Esophagus (tissue), 2 donors: Measurements from ENCODE around the gene SDR42E2. TPM values are rescaled to one million over a fixed set of nuclear protein-coding genes. Genes with fewer than 3 reads are reported as not detected.
"Not testable (repeated sequence)": the region's sequence is repeated elsewhere in the genome, so short reads cannot be mapped to it uniquely, and the experiment has no call there.

Experiments used
- H3K27ac ChIP-seq, 2 donors: one replicate each; pipeline ENCODE4 v1.5.1; 2013; ENCODE audit warnings: low read depth in 2 of 2, mild to moderate bottlenecking in 2 of 2, inconsistent platforms in 1 of 2, low read length in 1 of 2, moderate library complexity in 1 of 2
- H3K27me3 ChIP-seq, 2 donors: one replicate each; pipeline ENCODE4 v1.6.1; 2013; ENCODE audit warnings: low read length in 2 of 2, control low read depth in 1 of 2, mild to moderate bottlenecking in 1 of 2; ENCODE audit not compliant: insufficient read depth in 2 of 2, control insufficient read depth in 1 of 2
- H3K36me3 ChIP-seq, 2 donors: one replicate each; pipeline ENCODE4 v1.6.1; 2013; ENCODE audit warnings: low read length in 1 of 2; ENCODE audit not compliant: control insufficient read depth in 2 of 2, insufficient read depth in 2 of 2
- H3K4me1 ChIP-seq, 2 donors: one replicate each; pipeline ENCODE4 v1.6.1; 2013; ENCODE audit warnings: low read length in 1 of 2; ENCODE audit not compliant: control insufficient read depth in 2 of 2, insufficient read depth in 2 of 2
- H3K4me3 ChIP-seq, 2 donors: one replicate each; pipeline ENCODE4 v1.5.1; 2013; ENCODE audit warnings: low read length in 2 of 2, mild to moderate bottlenecking in 2 of 2, low read depth in 1 of 2, moderate library complexity in 1 of 2
- H3K9me3 ChIP-seq, 2 donors: one replicate each; pipeline ENCODE4 v1.6.1; 2013; ENCODE audit warnings: mild to moderate bottlenecking in 2 of 2, low read depth in 1 of 2, low read length in 1 of 2, moderate library complexity in 1 of 2; ENCODE audit not compliant: control insufficient read depth in 2 of 2, insufficient read depth in 1 of 2
- WGBS, 2 donors: extraction: QIAGEN DNeasy Blood & Tissue Kit; methylation state at CpG; one replicate each; pipeline ENCODE4 v1.1.7; 2013; 5-methylcytosine and 5-hydroxymethylcytosine counted together
- polyA plus RNA-seq, 2 donors: library from polyadenylated mRNA; stranded (reverse); fragments of 200-250 nt; gene quantifications; one replicate each; pipeline ENCODE4 v1.2.3, GENCODE V29; 2013
- donor health status: healthy with polysubstance abuse.
- donor health status: Bipolar disorder and iron deficiency.

Gene SDR42E2
- polyA plus RNA-seq, 2 donors: 0.04 TPM; not detected in 1

DNA sequence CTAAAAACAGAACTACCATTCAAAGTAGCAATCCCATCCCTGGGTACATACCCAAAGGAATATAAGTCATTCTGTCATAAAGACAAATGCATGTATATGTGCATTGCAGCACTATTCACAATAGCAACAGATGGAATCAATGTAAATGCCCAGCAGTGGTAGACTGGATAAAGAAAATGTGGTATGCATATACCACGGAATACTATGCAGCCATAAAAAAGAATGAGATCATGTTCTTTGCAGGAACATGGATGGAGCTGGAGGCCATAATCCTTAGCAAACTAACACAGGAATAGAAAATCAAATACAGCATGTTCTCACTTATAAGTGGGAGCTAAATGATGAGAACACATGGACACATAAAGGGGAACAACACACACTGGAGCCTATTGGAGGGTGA lies 33.8 kb upstream of the SDR42E2 start:
- not testable (repeated sequence) for H3K27me3 ChIP-seq, H3K4me1 ChIP-seq, H3K36me3 ChIP-seq, H3K9me3 ChIP-seq, H3K4me3 ChIP-seq, H3K27ac ChIP-seq
- 91 to 92% methylated on average over 1 of the region's 1 CpG for WGBS, 2 donors

DNA sequence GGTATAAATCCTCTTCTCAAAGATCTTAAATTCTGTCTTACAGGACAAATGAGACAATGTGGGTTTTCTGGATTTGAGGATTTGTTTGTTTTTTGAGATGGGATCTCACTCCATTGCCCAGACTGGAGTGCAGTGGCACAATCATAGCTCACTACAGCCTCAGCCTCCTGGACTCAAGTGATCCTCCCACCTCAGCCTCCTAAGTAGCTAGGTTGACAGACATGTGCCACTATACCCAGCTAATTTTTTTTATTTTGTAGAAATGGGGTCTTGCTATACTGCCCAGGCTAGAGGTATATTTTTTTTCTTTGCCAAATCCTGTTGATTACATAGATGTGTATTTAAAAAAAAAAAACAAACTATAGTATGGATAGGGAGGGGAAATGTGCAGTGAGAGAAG lies 31.8 kb upstream of the SDR42E2 start:
- Histone ChIP-seq H3K27ac (no peak overlapping the region), H3K9me3 (no peaks in the 10 kb centered on the region), H3K4me3 (no peak overlapping the region), H3K4me1 (no peaks in the 10 kb centered on the region), H3K27me3 (no peaks in the 10 kb centered on the region), H3K36me3 (no peaks in the 10 kb centered on the region)

DNA sequence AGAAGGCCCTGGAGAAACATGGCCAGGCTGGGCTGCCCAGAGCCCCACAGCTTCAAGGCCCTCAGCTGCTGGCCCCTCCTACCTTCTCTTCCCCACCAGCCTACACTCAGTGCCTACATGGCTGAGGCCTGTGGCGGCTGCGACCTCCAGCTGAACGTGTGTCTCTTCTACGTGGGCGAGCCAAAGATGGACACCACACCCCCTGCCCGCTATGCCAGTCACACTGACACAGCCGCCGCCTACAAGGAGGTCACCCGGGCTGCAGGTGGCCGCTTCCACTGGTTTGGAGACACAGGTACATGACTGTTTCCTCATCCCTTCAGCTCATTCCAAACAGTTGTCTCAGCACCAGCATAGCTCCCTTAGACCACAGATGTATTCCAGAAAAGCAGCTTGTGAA lies 29.5 kb upstream of the SDR42E2 start:
- WGBS, 2 donors: 86 to 91% methylated on average over 10 of the region's 10 CpGs
- no peak overlapping the region for H3K4me3 ChIP-seq

DNA sequence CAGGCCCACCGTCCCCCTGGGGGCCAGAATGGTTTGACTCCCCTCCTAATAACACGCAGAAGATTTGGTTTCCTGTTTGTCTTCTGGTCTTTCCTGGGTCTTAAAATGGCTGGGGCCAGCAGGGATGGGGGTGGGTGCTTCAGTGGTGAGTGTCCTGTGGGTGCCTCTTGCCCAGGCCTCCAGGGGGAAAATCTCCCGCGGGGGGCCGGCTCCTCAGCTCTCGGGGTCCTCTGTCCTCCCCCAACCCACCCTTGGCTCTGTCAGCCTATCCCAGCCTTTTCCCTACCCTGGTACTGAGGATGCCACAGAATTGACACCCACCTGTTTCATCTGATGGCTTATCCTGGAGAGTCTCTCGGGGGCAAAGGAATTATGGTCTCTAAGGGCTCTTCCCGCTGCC lies 23.8 kb upstream of the SDR42E2 start:
- 76 to 80% methylated on average over 7 to 8 of the region's 8 CpGs for WGBS, 2 donors
- H3K27ac ChIP-seq: no peak overlapping the region
- H3K4me3 ChIP-seq: no peak overlapping the region
- no peaks in the 10 kb centered on the region for H3K4me1 ChIP-seq
- H3K9me3 ChIP-seq: no peaks in the 10 kb centered on the region
- no peaks in the 10 kb centered on the region for H3K36me3 ChIP-seq
- H3K27me3 ChIP-seq: no peaks in the 10 kb centered on the region

More for the DNA sequence above, 29.5 kb upstream of the SDR42E2 start:
- H3K9me3 ChIP-seq: no peaks in the 10 kb centered on the region
- no peaks in the 10 kb centered on the region for H3K4me1 ChIP-seq
- no peaks in the 10 kb centered on the region for H3K36me3 ChIP-seq
- no peaks in the 10 kb centered on the region for H3K27me3 ChIP-seq
- no peak overlapping the region for H3K27ac ChIP-seq

DNA sequence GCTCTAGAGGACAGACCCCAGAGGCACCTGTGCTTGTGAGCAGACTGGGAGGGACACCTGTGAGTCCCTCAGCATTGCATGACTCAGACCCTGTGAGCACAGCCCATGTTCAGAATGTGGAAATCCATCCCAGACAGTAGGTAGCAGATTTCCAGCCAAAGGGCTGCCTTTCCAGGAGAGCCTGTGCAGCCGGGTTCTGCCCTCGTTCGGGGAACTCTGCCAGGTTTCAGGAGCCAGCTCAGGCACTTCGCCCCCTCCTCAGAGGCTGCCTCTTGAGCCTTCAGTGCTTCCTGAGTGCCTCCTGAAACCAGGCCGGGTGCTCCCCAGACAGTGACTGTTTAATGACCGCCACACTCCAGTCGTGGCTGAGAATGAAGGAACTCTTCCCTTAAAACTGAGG lies 23.3 kb upstream of the SDR42E2 start:
- Histone ChIP-seq H3K4me1 (no peaks in the 10 kb centered on the region), H3K36me3 (no peaks in the 10 kb centered on the region), H3K27ac (no peak overlapping the region), H3K27me3 (no peaks in the 10 kb centered on the region), H3K4me3 (no peak overlapping the region), H3K9me3 (no peaks in the 10 kb centered on the region)
- WGBS, 2 donors: 47 to 60% methylated on average over 7 of the region's 7 CpGs

DNA sequence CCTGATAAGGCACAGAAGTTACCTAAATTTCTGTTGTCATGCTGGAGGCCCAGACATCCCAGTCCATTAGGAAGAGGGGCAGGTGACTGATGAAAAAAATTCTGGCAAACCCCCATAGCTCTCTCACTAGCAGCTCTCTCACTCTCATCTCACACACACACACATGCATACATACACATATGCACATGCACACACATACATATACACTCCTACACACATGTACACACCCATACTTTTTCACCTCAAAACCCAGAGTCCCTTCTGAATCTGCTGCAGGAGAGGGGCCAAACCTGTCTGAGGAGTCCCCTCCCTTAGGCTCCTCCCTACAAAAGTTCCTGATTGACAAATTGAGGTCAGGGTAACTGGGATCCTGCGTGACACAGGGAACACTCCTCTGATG lies 22.6 kb upstream of the SDR42E2 start:
- Histone ChIP-seq H3K36me3 (no peaks in the 10 kb centered on the region), H3K27ac (no peak overlapping the region), H3K4me3 (no peak overlapping the region), H3K9me3 (no peaks in the 10 kb centered on the region), H3K27me3 (no peaks in the 10 kb centered on the region), H3K4me1 (no peaks in the 10 kb centered on the region)
- WGBS, 2 donors: 63 to 67% methylated on average over 1 of the region's 1 CpG

DNA sequence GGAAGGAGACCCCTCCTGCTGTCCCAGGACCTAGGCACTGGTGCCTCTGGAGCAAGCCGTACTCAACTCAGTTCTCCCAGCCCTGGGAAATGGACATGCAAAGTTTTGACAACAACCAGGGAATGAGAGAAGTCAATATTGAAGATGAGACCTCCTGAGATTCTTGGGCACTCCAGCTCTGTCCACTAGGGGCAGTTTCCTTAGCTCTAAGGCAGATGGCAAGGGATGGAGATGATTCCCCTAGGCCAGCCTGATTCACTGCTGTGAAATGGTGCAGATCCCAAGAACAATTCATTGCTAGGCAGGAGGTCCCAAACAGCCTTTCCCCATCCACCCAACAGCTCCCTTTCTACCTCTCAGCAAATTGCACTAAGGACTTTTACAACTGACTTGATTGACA lies 20.5 kb upstream of the SDR42E2 start:
- no peak overlapping the region for H3K4me3 ChIP-seq
- WGBS, 2 donors: 91 to 92% methylated on average over 1 of the region's 1 CpG
- no peaks in the 10 kb centered on the region for H3K27me3 ChIP-seq
- no peaks in the 10 kb centered on the region for H3K4me1 ChIP-seq
- H3K27ac ChIP-seq: no peak overlapping the region
- H3K9me3 ChIP-seq: no peaks in the 10 kb centered on the region
- H3K36me3 ChIP-seq: no peaks in the 10 kb centered on the region

DNA sequence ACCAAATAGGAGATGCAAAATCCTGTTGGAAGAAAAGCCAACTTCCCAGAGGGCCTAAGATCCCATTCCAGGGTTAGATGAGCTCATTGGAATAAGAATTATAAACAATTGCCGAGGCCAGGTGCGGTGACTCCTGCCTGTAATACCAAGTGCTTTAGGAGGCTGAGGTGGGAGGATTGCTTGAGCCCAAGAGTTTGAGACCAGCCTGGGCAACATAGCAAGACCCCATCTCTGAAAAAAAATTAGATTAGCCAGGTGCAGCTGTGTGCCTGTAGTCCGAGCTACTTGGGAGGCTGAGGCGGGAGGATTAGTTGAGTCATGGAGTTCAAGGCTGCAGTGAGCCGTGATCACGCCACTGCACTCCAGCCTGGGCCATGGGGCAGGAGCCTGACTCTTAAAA lies 17.8 kb upstream of the SDR42E2 start:
- H3K27me3 ChIP-seq: no peaks in the 10 kb centered on the region
- no peak overlapping the region for H3K27ac ChIP-seq
- no peaks in the 10 kb centered on the region for H3K4me1 ChIP-seq
- 90 to 93% methylated on average over 6 of the region's 6 CpGs for WGBS, 2 donors
- H3K36me3 ChIP-seq: no peaks in the 10 kb centered on the region
- H3K4me3 ChIP-seq: no peak overlapping the region
- no peaks in the 10 kb centered on the region for H3K9me3 ChIP-seq

DNA sequence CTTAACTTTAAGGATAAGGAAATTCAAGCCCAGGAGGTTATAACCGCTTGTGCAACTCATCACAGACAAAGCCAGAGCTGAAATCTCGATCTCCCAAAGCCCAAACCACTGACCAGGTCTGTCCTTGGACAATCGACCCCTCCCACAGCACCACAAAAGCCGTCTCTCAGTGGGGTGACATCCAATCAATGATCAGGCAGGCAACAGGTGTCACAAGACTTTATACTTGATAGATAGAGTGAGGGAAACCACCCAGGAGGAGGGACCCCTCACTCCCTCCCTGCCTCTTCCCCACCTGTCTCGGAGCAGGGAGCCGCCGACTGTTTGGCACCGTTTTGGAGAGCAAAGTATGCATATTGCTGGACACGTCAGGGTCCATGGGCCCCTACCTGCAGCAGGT lies 14.5 kb upstream of the SDR42E2 start:
- H3K9me3 ChIP-seq: no peaks in the 10 kb centered on the region
- H3K4me1 ChIP-seq: no peaks in the 10 kb centered on the region
- WGBS, 2 donors: 49 to 65% methylated on average over 9 of the region's 9 CpGs
- H3K4me3 ChIP-seq: no peak overlapping the region
- no peak overlapping the region for H3K27ac ChIP-seq
- H3K27me3 ChIP-seq: no peaks in the 10 kb centered on the region
- H3K36me3 ChIP-seq: peaks cover 0 to 3% of the 10 kb centered on the region in 2 donors

DNA sequence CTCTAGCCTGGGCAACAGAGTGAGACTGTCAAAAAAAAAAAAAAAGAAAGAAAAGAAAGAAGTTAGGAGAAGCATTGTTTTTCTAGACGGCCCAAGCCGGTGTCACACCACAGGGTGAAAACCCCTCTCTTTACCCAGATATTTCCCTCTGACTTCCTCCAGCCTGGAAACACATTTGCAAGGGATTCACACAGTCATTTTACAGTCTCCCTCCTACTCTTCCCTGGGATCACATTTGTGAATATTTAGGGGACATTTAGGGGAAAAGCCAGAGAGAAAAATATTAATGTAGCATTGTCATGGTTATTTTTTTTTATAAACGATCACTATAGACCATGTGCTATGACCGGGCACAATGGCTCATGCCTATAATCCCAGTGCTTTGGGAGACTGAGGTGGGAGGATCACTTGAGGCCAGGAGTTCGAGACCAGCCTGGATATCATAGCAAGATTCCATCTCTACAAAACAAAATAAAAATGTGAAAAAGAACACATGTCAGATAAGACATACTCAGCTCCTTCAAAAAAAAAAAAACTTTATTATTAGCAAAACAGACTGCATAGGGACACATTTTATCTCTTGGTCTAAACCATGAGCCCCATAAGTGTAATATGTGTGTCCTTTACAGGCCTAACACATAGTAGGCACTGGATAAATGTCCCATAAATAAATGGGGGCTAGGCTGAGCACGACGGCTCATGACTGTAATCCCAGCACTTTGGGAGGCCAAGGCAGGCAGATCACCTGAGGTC lies 10.9 kb upstream of the SDR42E2 start:
- H3K36me3 ChIP-seq: peaks cover 0 to 3% of the 10 kb centered on the region in 2 donors
- H3K4me1 ChIP-seq: no peaks in the 10 kb centered on the region
- no peaks in the 10 kb centered on the region for H3K27me3 ChIP-seq
- H3K9me3 ChIP-seq: no peaks in the 10 kb centered on the region
- H3K27ac ChIP-seq: no peak overlapping the region
- 77 to 81% methylated on average over 7 of the region's 7 CpGs for WGBS, 2 donors
- H3K4me3 ChIP-seq: no peak overlapping the region
